Mesendoderm (in vitro differentiated cells): Measurements from ENCODE around the gene CLCN3.

ENCODE experiments used
- DNase-seq: peaks from one replicate; pipeline ENCODE4 v3.0.0; 2013
- H2AK5ac ChIP-seq: 2 replicates; pipeline ENCODE4 v1.6.1; 2013; ENCODE audit warnings: low read length, inconsistent platforms
- H2BK120ac ChIP-seq: 2 replicates; pipeline ENCODE4 v1.6.1; 2013; ENCODE audit warnings: low read depth, mild to moderate bottlenecking, low read length, moderate library complexity, mixed read lengths
- H2BK15ac ChIP-seq: replicated peaks from 2 replicates; pipeline ENCODE4 v1.6.1; 2013; ENCODE audit warnings: low read depth, mild to moderate bottlenecking, moderate library complexity
- H2BK5ac ChIP-seq: 2 replicates; pipeline ENCODE4 v1.6.1; 2013; ENCODE audit warnings: low read length, inconsistent platforms
- H3K18ac ChIP-seq: 2 replicates; pipeline ENCODE4 v1.6.1; 2013; ENCODE audit warnings: mild to moderate bottlenecking, low read length, mixed read lengths
- H3K23ac ChIP-seq: one replicate; pipeline ENCODE4 v1.6.1; 2013; ENCODE audit warnings: low read length
- H3K27ac ChIP-seq: 2 replicates; pipeline ENCODE4 v1.5.1; 2013; ENCODE audit warnings: low read depth, mild to moderate bottlenecking, inconsistent platforms, low read length, moderate library complexity
- H3K27me3 ChIP-seq: 2 replicates; pipeline ENCODE4 v1.6.1; 2013; ENCODE audit warnings: low read length, control low read depth, mild to moderate bottlenecking, inconsistent platforms; ENCODE audit not compliant: insufficient read depth, poor library complexity
- H3K36me3 ChIP-seq: 2 replicates; pipeline ENCODE4 v1.6.1; 2013; ENCODE audit warnings: low read length, inconsistent platforms; ENCODE audit not compliant: control insufficient read depth, insufficient read depth
- H3K4ac ChIP-seq: one replicate; pipeline ENCODE4 v1.6.1; 2013; ENCODE audit warnings: low read depth, mild to moderate bottlenecking, low read length, moderate library complexity
- H3K4me1 ChIP-seq: 2 replicates; pipeline ENCODE4 v1.6.1; 2013; ENCODE audit warnings: low read depth, low read length, inconsistent platforms; ENCODE audit not compliant: control insufficient read depth
- H3K4me2 ChIP-seq: 2 replicates; pipeline ENCODE4 v1.6.1; 2013; ENCODE audit warnings: low read length
- H3K4me3 ChIP-seq: 2 replicates; pipeline ENCODE4 v1.5.1; 2013; ENCODE audit warnings: mild to moderate bottlenecking, low read length
- H3K56ac ChIP-seq: one replicate; pipeline ENCODE4 v1.6.1; 2013; ENCODE audit warnings: low read length
- H3K79me1 ChIP-seq: 2 replicates; pipeline ENCODE4 v1.6.1; 2013; ENCODE audit warnings: low read length, inconsistent platforms
- H3K79me2 ChIP-seq: 2 replicates; pipeline ENCODE4 v1.6.1; 2013; ENCODE audit warnings: mild to moderate bottlenecking, low read length; ENCODE audit not compliant: control insufficient read depth, insufficient read depth
- H3K9ac ChIP-seq: 2 replicates; pipeline ENCODE4 v1.6.1; 2013; ENCODE audit warnings: low read length, inconsistent platforms
- H4K5ac ChIP-seq: one replicate; pipeline ENCODE4 v1.6.1; 2013; ENCODE audit warnings: low read length
- H4K8ac ChIP-seq: one replicate; pipeline ENCODE4 v1.6.1; 2013; ENCODE audit warnings: low read depth, mild to moderate bottlenecking, control low read depth, low read length, moderate library complexity
- WGBS: extraction: QIAGEN DNeasy Blood & Tissue Kit; methylation state at CpG from one replicate; pipeline ENCODE4 v1.1.7; 2013; ENCODE audit warnings: low lambda C conversion rate, missing lambda C conversion rate; ENCODE audit not compliant: insufficient coverage; ENCODE audit errors: extremely low coverage; 5-methylcytosine and 5-hydroxymethylcytosine counted together

Gene CLCN3

GRCh38 chr4:169689681-169690080 is 69.3 kb downstream of the CLCN3 start:
- Histone ChIP-seq H3K27me3 (no peaks in the 10 kb centered on the region), H3K18ac (no peak overlapping the region), H3K4me3 (no peak overlapping the region), H3K56ac (no peak overlapping the region), H4K5ac (no peak overlapping the region), H3K36me3 (no peaks in the 10 kb centered on the region), H2BK15ac (no peak overlapping the region), H3K4ac (no peak overlapping the region), H2BK5ac (no peak overlapping the region), H2AK5ac (no peak overlapping the region), H3K4me1 (no peaks in the 10 kb centered on the region), H3K79me2 (no peaks in the 10 kb centered on the region), H3K4me2 (no peak overlapping the region), H3K79me1 (no peaks in the 10 kb centered on the region), H4K8ac (no peak overlapping the region), H3K9ac (no peak overlapping the region), H2BK120ac (no peak overlapping the region), H3K23ac (no peak overlapping the region), H3K27ac (no peak overlapping the region)
- WGBS = no CpG with 5 or more reads among the region's 1 CpG
- no peak for DNase-seq

- no peaks in the 10 kb centered on the region for H3K27me3 ChIP-seq
- no peak overlapping the region for H2BK15ac ChIP-seq
- no peaks in the 10 kb centered on the region for H3K36me3 ChIP-seq
- H3K4me2 ChIP-seq = no peak overlapping the region
- H4K8ac ChIP-seq = no peak overlapping the region
- no peak overlapping the region for H3K18ac ChIP-seq
- H2BK5ac ChIP-seq = no peak overlapping the region
- no CpG with 5 or more reads among the region's 5 CpGs for WGBS
- H3K4ac ChIP-seq = no peak overlapping the region
- no peaks in the 10 kb centered on the region for H3K79me2 ChIP-seq
- DNase-seq = no peak
- no peak overlapping the region for H3K4me3 ChIP-seq
- no peak overlapping the region for H2AK5ac ChIP-seq
- no peaks in the 10 kb centered on the region for H3K4me1 ChIP-seq
- no peaks in the 10 kb centered on the region for H3K79me1 ChIP-seq
- H3K27ac ChIP-seq = no peak overlapping the region
- H4K5ac ChIP-seq = no peak overlapping the region
- H3K9ac ChIP-seq = no peak overlapping the region
- no peak overlapping the region for H3K56ac ChIP-seq
- no peak overlapping the region for H3K23ac ChIP-seq
- no peak overlapping the region for H2BK120ac ChIP-seq
Measured at GRCh38 chr4:169690787-169691186, 70.4 kb downstream of the CLCN3 start.

GRCh38 chr4:169698331-169698730 is 78.0 kb downstream of the CLCN3 start:
- no peak overlapping the region for H2AK5ac ChIP-seq
- no peaks in the 10 kb centered on the region for H3K79me2 ChIP-seq
- H2BK5ac ChIP-seq = no peak overlapping the region
- no CpG with 5 or more reads among the region's 5 CpGs for WGBS
- H3K4me2 ChIP-seq = no peak overlapping the region
- no peak overlapping the region for H4K5ac ChIP-seq
- no peak overlapping the region for H2BK120ac ChIP-seq
- no peaks in the 10 kb centered on the region for H3K36me3 ChIP-seq
- H3K23ac ChIP-seq = no peak overlapping the region
- H3K27me3 ChIP-seq = no peaks in the 10 kb centered on the region
- no peak overlapping the region for H3K4ac ChIP-seq
- H2BK15ac ChIP-seq = no peak overlapping the region
- H3K9ac ChIP-seq = no peak overlapping the region
- no peak overlapping the region for H3K4me3 ChIP-seq
- H4K8ac ChIP-seq = no peak overlapping the region
- H3K56ac ChIP-seq = no peak overlapping the region
- no peak overlapping the region for H3K18ac ChIP-seq
- no peak overlapping the region for H3K27ac ChIP-seq
- DNase-seq = no peak
- no peaks in the 10 kb centered on the region for H3K79me1 ChIP-seq
- no peaks in the 10 kb centered on the region for H3K4me1 ChIP-seq

- no peak overlapping the region for H3K4ac ChIP-seq
- no peaks in the 10 kb centered on the region for H3K79me2 ChIP-seq
- DNase-seq = no peak
- H2BK5ac ChIP-seq = no peak overlapping the region
- no peak overlapping the region for H2BK120ac ChIP-seq
- H3K79me1 ChIP-seq = no peaks in the 10 kb centered on the region
- H3K4me3 ChIP-seq = no peak overlapping the region
- H3K56ac ChIP-seq = no peak overlapping the region
- H4K8ac ChIP-seq = peak overlapping the region; percentile 89
- H3K36me3 ChIP-seq = no peaks in the 10 kb centered on the region
- no peak overlapping the region for H2BK15ac ChIP-seq
- H3K23ac ChIP-seq = no peak overlapping the region
- H2AK5ac ChIP-seq = no peak overlapping the region
- no peak overlapping the region for H3K4me2 ChIP-seq
- no peak overlapping the region for H3K27ac ChIP-seq
- no CpG with 5 or more reads among the region's 2 CpGs for WGBS
- H3K27me3 ChIP-seq = no peaks in the 10 kb centered on the region
- no peak overlapping the region for H3K9ac ChIP-seq
- H3K18ac ChIP-seq = no peak overlapping the region
- no peak overlapping the region for H4K5ac ChIP-seq
- H3K4me1 ChIP-seq = no peaks in the 10 kb centered on the region
Measured at GRCh38 chr4:169707958-169708643, 87.7 kb downstream of the CLCN3 start.

DNA sequence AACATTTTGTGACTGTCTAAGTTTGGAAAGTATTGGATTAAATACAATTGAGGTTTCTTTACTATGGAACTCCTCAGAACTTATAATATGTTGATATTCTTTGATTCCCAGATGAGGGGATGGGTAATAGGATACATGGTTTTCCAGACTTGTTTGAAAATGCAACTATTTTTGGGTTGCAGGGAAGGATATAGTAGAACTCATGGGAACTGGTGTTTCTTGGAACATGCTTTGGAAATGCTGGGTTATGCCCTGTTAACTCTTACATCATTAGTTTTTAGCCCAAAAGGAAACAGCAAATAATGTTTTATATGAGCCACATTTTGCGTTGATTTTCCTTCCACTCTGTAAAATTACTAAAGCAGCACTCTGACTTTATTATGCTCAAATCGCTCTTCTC is 95.4 kb downstream of the CLCN3 start:
- no peak overlapping the region for H3K4ac ChIP-seq
- H3K56ac ChIP-seq = no peak overlapping the region
- H3K79me1 ChIP-seq = no peaks in the 10 kb centered on the region
- no peak overlapping the region for H3K18ac ChIP-seq
- H2BK120ac ChIP-seq = no peak overlapping the region
- DNase-seq = no peak
- H4K5ac ChIP-seq = no peak overlapping the region
- no peak overlapping the region for H4K8ac ChIP-seq
- H3K4me1 ChIP-seq = no peaks in the 10 kb centered on the region
- WGBS = no CpG with 5 or more reads among the region's 2 CpGs
- H3K4me3 ChIP-seq = no peak overlapping the region
- H2AK5ac ChIP-seq = no peak overlapping the region
- H2BK5ac ChIP-seq = no peak overlapping the region
- no peak overlapping the region for H3K9ac ChIP-seq
- no peaks in the 10 kb centered on the region for H3K36me3 ChIP-seq
- H3K79me2 ChIP-seq = no peaks in the 10 kb centered on the region
- H2BK15ac ChIP-seq = no peak overlapping the region
- H3K27ac ChIP-seq = no peak overlapping the region
- H3K4me2 ChIP-seq = no peak overlapping the region
- H3K27me3 ChIP-seq = no peaks in the 10 kb centered on the region
- no peak overlapping the region for H3K23ac ChIP-seq

DNA sequence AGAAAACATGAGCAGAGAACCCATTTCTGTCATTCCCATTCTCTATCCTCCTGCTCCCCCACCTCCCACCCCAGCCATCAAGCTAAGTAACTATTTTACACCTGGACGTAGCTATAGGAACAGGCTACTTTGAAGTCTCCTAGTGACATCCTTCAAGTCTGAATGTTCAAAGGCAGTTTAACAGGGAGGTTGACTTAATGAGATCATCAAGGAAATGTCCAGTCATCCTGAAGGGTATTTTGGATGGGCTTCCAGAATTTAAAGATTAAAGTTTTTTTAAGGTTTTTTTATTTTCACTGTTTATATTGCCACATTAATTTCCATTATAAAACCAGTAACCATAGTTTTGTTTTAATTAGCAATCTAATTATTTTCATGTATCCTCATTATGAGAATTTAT is 96.3 kb downstream of the CLCN3 start:
- no peak overlapping the region for H2BK5ac ChIP-seq
- H3K56ac ChIP-seq = no peak overlapping the region
- H3K4me2 ChIP-seq = no peak overlapping the region
- no peak overlapping the region for H3K23ac ChIP-seq
- no peak overlapping the region for H2BK120ac ChIP-seq
- no peaks in the 10 kb centered on the region for H3K27me3 ChIP-seq
- no peaks in the 10 kb centered on the region for H3K79me1 ChIP-seq
- H3K9ac ChIP-seq = no peak overlapping the region
- no peak overlapping the region for H4K8ac ChIP-seq
- H3K36me3 ChIP-seq = no peaks in the 10 kb centered on the region
- WGBS = no CpG with 5 or more reads among the region's 1 CpG
- H2BK15ac ChIP-seq = no peak overlapping the region
- no peak overlapping the region for H2AK5ac ChIP-seq
- peak; percentile 11 for DNase-seq
- H3K27ac ChIP-seq = no peak overlapping the region
- no peak overlapping the region for H3K18ac ChIP-seq
- no peak overlapping the region for H3K4me3 ChIP-seq
- no peak overlapping the region for H3K4ac ChIP-seq
- no peaks in the 10 kb centered on the region for H3K4me1 ChIP-seq
- H3K79me2 ChIP-seq = no peaks in the 10 kb centered on the region
- H4K5ac ChIP-seq = no peak overlapping the region
